SK-N-SH (cell line): ENCODE results near the gene USH1C. TPM values are rescaled to one million over a fixed set of nuclear protein-coding genes. Genes with fewer than 3 reads are reported as not detected.

Source experiments
- CTCF ChIA-PET: fragments of 300-600, 350-600 bp; formaldehyde crosslinking; extraction: SDS; loops from one replicate; lab custom pipeline; 2021; lab: Yijun Ruan, JAX
- POLR2A ChIA-PET: fragments of 350-600 bp; sonication (Branson Sonifier 250); formaldehyde crosslinking; extraction: SDS; loops from one replicate; lab custom pipeline; 2020; ENCODE audit warnings: antibody characterized with exemption, inconsistent platforms; lab: Yijun Ruan, JAX
- DNase-seq: peaks from one replicate; pipeline ENCODE4 v3.0.0; 2012
- H2AFZ ChIP-seq: fragments of 200-600 bp; sonication (generic); 2 replicates; pipeline ENCODE4 v1.8.1; 2016; ENCODE audit warnings: antibody characterized with exemption, mild to moderate bottlenecking, low read depth
- H3F3A ChIP-seq: fragments of 200-600 bp; sonication (generic); replicated peaks from 2 replicates; pipeline ENCODE3; 2016; ENCODE audit warnings: antibody characterized with exemption, mild to moderate bottlenecking; ENCODE audit not compliant: insufficient read depth
- H3K27ac ChIP-seq, 2 experiments: fragments of 200-500 bp in 1 of 2; fragments of 200-600 bp in 1 of 2; sonication (Bioruptor generic) in 1 of 2; sonication (generic), shearing (Covaris generic) in 1 of 2; 2 replicates each; pipeline versions ENCODE4 v1.5.1 to v1.6.1; 2014 to 2016; ENCODE audit warnings: low read depth in 2 of 2, inconsistent platforms in 1 of 2, low read length in 1 of 2, mild to moderate bottlenecking in 1 of 2, mixed read lengths in 1 of 2
- H3K27me3 ChIP-seq: fragments of 200-600 bp; sonication (generic), shearing (Covaris generic); 2 replicates; pipeline ENCODE4 v1.6.1; 2016; ENCODE audit warnings: mixed run types; ENCODE audit not compliant: insufficient read depth
- H3K36me3 ChIP-seq, 2 experiments: fragments of 200-500 bp in 1 of 2; fragments of 200-600 bp in 1 of 2; sonication (Bioruptor generic) in 1 of 2; sonication (generic) in 1 of 2; replicated peaks in 1 of 2; 2 replicates each; pipeline versions ENCODE3 to v1.5.1; 2014 to 2016; ENCODE audit warnings: low read length in 1 of 2, mild to moderate bottlenecking in 1 of 2; ENCODE audit not compliant: insufficient read depth in 2 of 2, control insufficient read depth in 1 of 2
- H3K4me1 ChIP-seq, 2 experiments: fragments of 200-500 bp in 1 of 2; fragments of 200-600 bp in 1 of 2; sonication (Bioruptor generic) in 1 of 2; sonication (generic), shearing (Covaris generic) in 1 of 2; 2 replicates each; pipeline versions ENCODE4 v1.5.1 to v1.6.1; 2014 to 2016; ENCODE audit warnings: low read depth in 1 of 2, low read length in 1 of 2, mixed run types in 1 of 2; ENCODE audit not compliant: insufficient read depth in 2 of 2, control insufficient read depth in 1 of 2
- H3K4me2 ChIP-seq: fragments of 200-600 bp; sonication (generic), shearing (Covaris generic); 2 replicates; pipeline ENCODE4 v1.6.1; 2017; ENCODE audit warnings: mixed run types
- H3K4me3 ChIP-seq, 2 experiments: fragments of 200-500 bp in 1 of 2; fragments of 200-600 bp in 1 of 2; sonication (Bioruptor generic) in 1 of 2; sonication (generic), shearing (Covaris generic) in 1 of 2; 2 replicates each; pipeline versions ENCODE4 v1.5.1 to v1.8.1; 2014 to 2016; ENCODE audit warnings: low read depth in 2 of 2, inconsistent platforms in 1 of 2, low read length in 1 of 2, mild to moderate bottlenecking in 1 of 2, mixed read lengths in 1 of 2, moderate library complexity in 1 of 2
- H3K79me2 ChIP-seq: fragments of 200-600 bp; sonication (generic); 2 replicates; pipeline ENCODE4 v1.8.1; 2017; ENCODE audit warnings: mild to moderate bottlenecking; ENCODE audit not compliant: insufficient read depth
- H3K9ac ChIP-seq: fragments of 200-600 bp; sonication (generic); 2 replicates; pipeline ENCODE4 v1.6.1; 2017; ENCODE audit warnings: mixed run types
- H3K9me2 ChIP-seq: fragments of 200-600 bp; sonication (generic); 2 replicates; pipeline ENCODE4 v1.6.1; 2017; ENCODE audit warnings: mixed run types
- H3K9me3 ChIP-seq: fragments of 200-600 bp; sonication (generic); 2 replicates; pipeline ENCODE4 v1.6.1; 2017; ENCODE audit warnings: mixed run types, mild to moderate bottlenecking, moderate library complexity
- H4K20me1 ChIP-seq: fragments of 200-600 bp; sonication (generic); 2 replicates; pipeline ENCODE4 v1.6.1; 2017; ENCODE audit warnings: mild to moderate bottlenecking, mixed run types; ENCODE audit not compliant: insufficient read depth
- CHD2 ChIP-seq: fragments of 150-350 bp; IDR thresholded peaks from 2 replicates; pipeline ENCODE4 v1.6.1; 2018; ENCODE audit warnings: low read length; ENCODE audit not compliant: partially characterized antibody
- ELF1 ChIP-seq: IDR thresholded peaks from 2 replicates; pipeline ENCODE4 v1.4.0; 2012
- EP300 ChIP-seq, 2 experiments: IDR thresholded peaks; 2 replicates each; pipeline versions ENCODE4 v1.4.0 to v1.6.1; 2012; ENCODE audit warnings: borderline replicate concordance in 1 of 2, low read depth in 1 of 2, low read length in 1 of 2
- GATA2 ChIP-seq: sonication (generic); formaldehyde crosslinking; IDR thresholded peaks from 2 replicates; pipeline ENCODE4 v1.5.0; 2020; ENCODE audit warnings: mild to moderate bottlenecking, missing genetic modification reagents
- IRF3 ChIP-seq: fragments of 150-350 bp; IDR thresholded peaks from 2 replicates; pipeline ENCODE4 v1.6.1; 2016; ENCODE audit warnings: mild to moderate bottlenecking, low read depth, low read length
- JUND ChIP-seq: IDR thresholded peaks from 2 replicates; pipeline ENCODE4 v1.4.0; 2012
- MEF2A ChIP-seq: IDR thresholded peaks from 2 replicates; pipeline ENCODE4 v1.4.0; 2012; ENCODE audit warnings: low read depth, borderline replicate concordance
- MXI1 ChIP-seq: IDR thresholded peaks from 2 replicates; pipeline ENCODE4 v1.6.1; 2012; ENCODE audit warnings: mild to moderate bottlenecking, low read depth, low read length, improper control_type of control experiment
- NRF1 ChIP-seq: IDR thresholded peaks from 2 replicates; pipeline ENCODE4 v1.6.1; 2012; ENCODE audit warnings: low read depth, mild to moderate bottlenecking, low read length
- REST ChIP-seq: IDR thresholded peaks from 2 replicates; pipeline ENCODE4 v1.6.1; 2012; ENCODE audit warnings: mild to moderate bottlenecking, low read depth, low read length, moderate library complexity
- SIN3A ChIP-seq: IDR thresholded peaks from 2 replicates; pipeline ENCODE4 v1.6.1; 2012; ENCODE audit warnings: low read depth, mild to moderate bottlenecking, low read length, moderate library complexity, borderline replicate concordance
- SMC3 ChIP-seq: IDR thresholded peaks from 2 replicates; pipeline ENCODE4 v1.6.1; 2012; ENCODE audit warnings: low read depth, low read length, improper control_type of control experiment
- TCF12 ChIP-seq: IDR thresholded peaks from 2 replicates; pipeline ENCODE4 v1.4.0; 2012
- TEAD4 ChIP-seq: IDR thresholded peaks from 2 replicates; pipeline ENCODE4 v1.4.0; 2012; ENCODE audit warnings: mild to moderate bottlenecking, borderline replicate concordance; ENCODE audit not compliant: insufficient read depth
- USF1 ChIP-seq: IDR thresholded peaks from 2 replicates; pipeline ENCODE4 v1.4.0; 2012; ENCODE audit warnings: low read depth, borderline replicate concordance
- YY1 ChIP-seq: IDR thresholded peaks from 2 replicates; pipeline ENCODE4 v1.4.0; 2012; ENCODE audit warnings: low read depth, mild to moderate bottlenecking
- ZBTB33 ChIP-seq: IDR thresholded peaks from 2 replicates; pipeline ENCODE4 v1.4.0; 2012; ENCODE audit warnings: low read depth, borderline replicate concordance
- WGBS: methylation state at CpG from one replicate; pipeline ENCODE4 v1.1.6; 2017; ENCODE audit warnings: low lambda C conversion rate; 5-methylcytosine and 5-hydroxymethylcytosine counted together
- polyA plus RNA-seq, 3 experiments: library from polyadenylated mRNA; depleted of rRNA; stranded (reverse); fragments of >200 nt; gene quantifications; 2 replicates each; pipeline ENCODE4 v1.2.3, GENCODE V29; 2012

Gene USH1C
- polyA plus RNA-seq, 1 of the 3 experiments (the other 2 are of a cell fraction), result not detected

GRCh38 chr11:17488563-17488962 lies 55.7 kb downstream of the USH1C start:
- no peaks in the 10 kb centered on the region for H3F3A ChIP-seq
- 43% methylated on average over 1 of the region's 1 CpG for WGBS
- H3K4me3 ChIP-seq, result no peak overlapping the region
- ChIA-PET CTCF (interaction anchor here (1.7 to 2.7 kb wide), 3 partner anchors 16 to 105 kb away, joined by 7 to 13 read pairs (median 9); no protein-coding TSS in a partner anchor), POLR2A (no interaction called here)
- no peak overlapping the region for H3K4me2 ChIP-seq
- DNase-seq, result no peak
- H3K79me2 ChIP-seq, result no peaks in the 10 kb centered on the region
- TF ChIP-seq ZBTB33, result no peak
- no peak for TF ChIP-seq NRF1
- TF ChIP-seq TEAD4, result no peak
- TF ChIP-seq JUND, result no peak
- no peak for TF ChIP-seq EP300 (IDR thresholded peaks at IDR 0.05; ENCODE audit: borderline replicate concordance in 1 of 2, low read depth in 1 of 2, low read length in 1 of 2)
- no peak for TF ChIP-seq USF1
- no peak for TF ChIP-seq GATA2 (CRISPR knock-in tag)
- no peak for TF ChIP-seq SMC3
- no peak for TF ChIP-seq MXI1
- H3K9me2 ChIP-seq, result no peaks in the 10 kb centered on the region
- H3K36me3 ChIP-seq, result no peaks in the 10 kb centered on the region
- H3K27ac ChIP-seq, result no peak overlapping the region
- no peaks in the 10 kb centered on the region for H3K27me3 ChIP-seq
- H3K4me1 ChIP-seq, result no peaks in the 10 kb centered on the region
- H3K9ac ChIP-seq, result no peak overlapping the region
- no peak overlapping the region for H2AFZ ChIP-seq
- no peaks in the 10 kb centered on the region for H4K20me1 ChIP-seq
- H3K9me3 ChIP-seq, result no peaks in the 10 kb centered on the region

DNA sequence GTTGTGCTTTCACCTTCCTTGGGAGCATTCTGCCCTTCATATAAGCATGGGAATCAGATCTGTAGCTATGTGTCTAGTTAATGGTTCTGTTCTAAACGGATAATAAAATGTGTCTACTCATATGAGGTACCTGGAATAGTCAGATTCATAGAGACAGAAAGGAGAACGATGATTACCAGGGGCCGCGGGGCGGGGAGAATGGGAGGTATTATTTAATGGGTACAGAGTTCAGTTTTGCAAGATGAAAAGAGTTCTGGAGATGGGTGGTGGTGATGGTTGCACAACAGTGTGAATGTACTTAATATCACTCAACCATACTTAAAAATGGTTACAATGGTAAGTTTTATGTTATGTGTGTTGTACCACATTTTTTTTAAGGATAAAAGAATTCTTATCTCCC lies 57.6 kb downstream of the USH1C start:
- Histone ChIP-seq H3K27me3 (no peaks in the 10 kb centered on the region), H2AFZ (no peak overlapping the region), H3K9me3 (no peaks in the 10 kb centered on the region), H3K4me2 (no peak overlapping the region), H3K4me1 (no peaks in the 10 kb centered on the region), H4K20me1 (no peaks in the 10 kb centered on the region), H3K36me3 (no peaks in the 10 kb centered on the region), H3K27ac (no peak overlapping the region), H3K79me2 (no peaks in the 10 kb centered on the region), H3K4me3 (no peak overlapping the region), H3K9ac (no peak overlapping the region), H3K9me2 (no peaks in the 10 kb centered on the region), H3F3A (no peaks in the 10 kb centered on the region)
- ChIA-PET CTCF (interaction anchor here (0.7 to 1.7 kb wide), 4 partner anchors 17 to 132 kb away, joined by 3 to 6 read pairs (median 3); partner anchors contain the start of gene KCNJ11), POLR2A (no interaction called here)
- TF ChIP-seq REST, result no peak
- TF ChIP-seq ZBTB33, result no peak
- TF ChIP-seq IRF3, result no peak
- no peak for TF ChIP-seq MEF2A
- no peak for TF ChIP-seq SIN3A
- no peak for TF ChIP-seq TCF12
- TF ChIP-seq ELF1, result no peak
- no peak for TF ChIP-seq CHD2
- no peak for TF ChIP-seq NRF1
- no peak for TF ChIP-seq YY1
- DNase-seq, result no peak
- 47% methylated on average over 5 of the region's 5 CpGs for WGBS
